Fibroblast of the aortic adventitia (primary cell): ENCODE measurements around the gene FOXK2. TPM values are rescaled to one million over a fixed set of nuclear protein-coding genes. Genes with fewer than 3 reads are reported as not detected.

ENCODE experiments used
- DNase-seq: peaks from one replicate; pipeline ENCODE4 v3.0.0-alpha.2; 2010; ENCODE audit warnings: low read depth
- H3K4me3 ChIP-seq: 2 replicates; pipeline ENCODE4 v1.5.1; 2011; ENCODE audit warnings: low read depth, mild to moderate bottlenecking, control low read depth, low read length, moderate library complexity
- CTCF ChIP-seq: IDR thresholded peaks from 2 replicates; pipeline ENCODE4 v1.5.1; 2011; ENCODE audit warnings: mild to moderate bottlenecking, low read length, control low read depth, inconsistent platforms; ENCODE audit not compliant: insufficient read depth
- total RNA-seq: library from RNA; depleted of rRNA; stranded (reverse); fragments of >200 nt; gene quantifications from 2 replicates; pipeline ENCODE4 v1.2.3, GENCODE V29; 2012; ENCODE audit warnings: low replicate concordance

Gene FOXK2
- total RNA-seq, 1 donor, result 28.2 TPM

GRCh38 chr17:82640036-82640435 is 120.5 kb downstream of the FOXK2 start:
- no peak overlapping the region for H3K4me3 ChIP-seq
- no peak for TF ChIP-seq CTCF
- no peak for DNase-seq

DNA sequence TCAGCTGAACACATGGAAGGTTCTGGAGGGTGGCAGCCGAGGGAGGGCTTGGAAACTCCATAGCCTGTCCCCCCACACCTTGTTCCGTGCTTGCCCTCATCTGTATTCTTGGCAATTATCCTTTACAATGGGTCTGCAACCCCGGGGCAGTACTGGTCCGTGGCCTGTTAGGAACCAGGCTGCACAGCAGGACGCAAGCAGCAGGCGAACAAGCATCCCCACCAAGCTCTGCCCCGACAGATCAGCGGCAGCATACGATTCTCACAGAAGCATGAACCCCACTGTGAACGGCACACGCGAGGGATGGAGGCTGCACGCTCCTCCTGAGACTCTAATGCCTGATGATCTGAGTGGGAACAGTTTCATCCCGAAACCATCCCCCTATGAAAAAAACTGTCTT is 122.5 kb downstream of the FOXK2 start:
- no peak for TF ChIP-seq CTCF
- no peak for DNase-seq
- H3K4me3 ChIP-seq, result no peak overlapping the region

GRCh38 chr17:82644148-82644547 is 124.6 kb downstream of the FOXK2 start:
- TF ChIP-seq CTCF, result no peak
- no peak for DNase-seq
- no peak overlapping the region for H3K4me3 ChIP-seq

DNA sequence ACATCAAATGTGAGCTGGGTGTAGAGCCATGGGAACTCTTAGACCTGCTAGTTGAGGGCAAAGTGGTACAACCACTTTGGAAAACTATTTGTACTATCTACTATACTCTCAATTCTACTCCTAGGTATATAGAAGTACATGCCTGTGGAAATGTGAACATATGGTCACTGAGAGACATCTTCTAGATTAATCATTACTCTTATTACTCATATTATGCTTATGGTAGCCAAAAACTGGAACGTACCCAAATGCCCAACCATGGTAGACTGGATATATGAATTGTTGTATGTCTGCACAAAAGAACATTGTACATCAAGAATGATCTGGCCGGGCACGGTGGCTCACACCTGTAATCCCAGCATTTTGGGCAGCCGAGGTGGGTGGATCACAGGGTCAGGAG is 126.0 kb downstream of the FOXK2 start:
- no peak overlapping the region for H3K4me3 ChIP-seq
- TF ChIP-seq CTCF, result no peak
- no peak for DNase-seq

- TF ChIP-seq CTCF, result peak; percentile 26
- H3K4me3 ChIP-seq, result peak overlapping the region; percentile 86
- no peak for DNase-seq
Measured at GRCh38 chr17:82647593-82648164, 128.1 kb downstream of the FOXK2 start.

DNA sequence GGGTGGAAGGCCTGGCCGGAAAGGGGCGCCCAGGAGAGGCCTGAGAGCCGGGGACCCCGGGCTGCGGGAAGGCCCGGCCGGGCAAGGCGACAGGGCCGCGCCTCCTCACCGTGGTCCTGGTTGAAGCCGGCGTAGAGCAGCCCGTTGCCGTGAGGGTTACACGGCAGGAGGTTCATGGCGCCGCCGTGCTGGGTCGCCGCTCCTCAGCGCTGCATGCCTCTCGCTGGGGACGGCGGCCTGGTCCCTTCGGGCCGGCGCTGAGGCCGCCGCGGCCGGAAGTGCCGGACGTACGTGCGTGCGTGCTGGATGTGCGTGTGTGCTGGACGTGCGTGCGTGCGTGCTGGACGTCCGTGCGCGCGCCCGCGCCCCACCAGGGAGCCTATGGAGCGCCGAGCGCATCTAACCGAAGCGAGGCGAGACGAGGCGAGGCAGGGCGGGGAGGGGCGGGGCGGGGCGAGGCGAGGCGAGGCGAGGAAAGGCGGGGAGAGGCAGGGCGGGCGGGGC is 128.7 kb downstream of the FOXK2 start, which contains the start of gene WDR45B:
WDR45B (minus strand) TSS at position 280 of the 504 bp plus-strand sequence; CDS start at position 176, 104 bp downstream.
- H3K4me3 ChIP-seq, result peak within 1 kb of the TSS; percentile 86
- peak; percentile 97 for DNase-seq
- TF ChIP-seq CTCF, result no peak
